AG09309 (cell line): ENCODE data around the gene TIMP2.

Source experiments
- DNase-seq: peaks from one replicate; pipeline ENCODE4 v3.0.0-alpha.2; 2010; ENCODE audit warnings: low read depth
- H3K4me3 ChIP-seq: 2 replicates; pipeline ENCODE4 v1.5.1; 2011; ENCODE audit warnings: mild to moderate bottlenecking, low read depth, low read length, moderate library complexity; ENCODE audit not compliant: control insufficient read depth
- TF ChIP-seq, protein P1 (sequence below): IDR thresholded peaks from 2 replicates; pipeline ENCODE4 v1.5.1; 2011; ENCODE audit warnings: mild to moderate bottlenecking, low read depth, low read length, inconsistent platforms; ENCODE audit not compliant: insufficient read depth, control insufficient read depth; ENCODE audit errors: missing control alignments

Gene TIMP2

DNA sequence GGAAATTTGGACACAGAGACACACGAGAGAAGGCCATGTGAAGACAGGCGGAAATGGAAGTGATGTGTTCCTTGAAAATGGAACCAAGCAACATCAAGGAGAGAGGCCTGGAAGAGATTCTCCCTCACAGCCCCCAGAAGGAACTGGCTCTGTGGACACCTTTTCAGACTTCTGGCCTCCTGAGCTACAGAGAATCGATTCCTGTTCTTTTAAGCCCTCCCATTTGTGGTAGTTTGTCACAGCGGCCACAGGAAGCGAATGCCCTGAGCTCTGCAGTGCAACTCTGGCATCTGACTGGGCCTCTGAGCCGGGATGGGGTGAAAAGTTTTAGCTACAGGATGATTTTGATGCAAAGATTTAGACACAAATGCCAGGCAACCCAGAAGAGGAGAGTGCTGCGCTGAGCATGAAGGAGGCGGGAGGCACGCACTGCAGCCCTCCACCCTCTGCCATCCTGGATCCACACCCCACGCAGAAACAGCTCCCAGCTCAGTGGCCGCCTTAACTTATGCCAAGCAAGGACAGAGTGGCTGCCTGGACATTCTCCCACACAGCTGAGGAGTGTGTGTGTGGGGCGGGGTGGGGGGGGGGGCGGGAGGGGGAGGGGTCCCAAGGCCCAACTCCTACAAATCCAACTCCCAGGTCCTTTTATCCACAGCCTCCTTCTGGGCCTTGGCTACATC is 2.2 kb downstream of the TIMP2 start:
- TF ChIP-seq, protein P1, sequence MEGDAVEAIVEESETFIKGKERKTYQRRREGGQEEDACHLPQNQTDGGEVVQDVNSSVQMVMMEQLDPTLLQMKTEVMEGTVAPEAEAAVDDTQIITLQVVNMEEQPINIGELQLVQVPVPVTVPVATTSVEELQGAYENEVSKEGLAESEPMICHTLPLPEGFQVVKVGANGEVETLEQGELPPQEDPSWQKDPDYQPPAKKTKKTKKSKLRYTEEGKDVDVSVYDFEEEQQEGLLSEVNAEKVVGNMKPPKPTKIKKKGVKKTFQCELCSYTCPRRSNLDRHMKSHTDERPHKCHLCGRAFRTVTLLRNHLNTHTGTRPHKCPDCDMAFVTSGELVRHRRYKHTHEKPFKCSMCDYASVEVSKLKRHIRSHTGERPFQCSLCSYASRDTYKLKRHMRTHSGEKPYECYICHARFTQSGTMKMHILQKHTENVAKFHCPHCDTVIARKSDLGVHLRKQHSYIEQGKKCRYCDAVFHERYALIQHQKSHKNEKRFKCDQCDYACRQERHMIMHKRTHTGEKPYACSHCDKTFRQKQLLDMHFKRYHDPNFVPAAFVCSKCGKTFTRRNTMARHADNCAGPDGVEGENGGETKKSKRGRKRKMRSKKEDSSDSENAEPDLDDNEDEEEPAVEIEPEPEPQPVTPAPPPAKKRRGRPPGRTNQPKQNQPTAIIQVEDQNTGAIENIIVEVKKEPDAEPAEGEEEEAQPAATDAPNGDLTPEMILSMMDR = no peak
- no peak for DNase-seq
- H3K4me3 ChIP-seq = peak overlapping the region; percentile 97

DNA sequence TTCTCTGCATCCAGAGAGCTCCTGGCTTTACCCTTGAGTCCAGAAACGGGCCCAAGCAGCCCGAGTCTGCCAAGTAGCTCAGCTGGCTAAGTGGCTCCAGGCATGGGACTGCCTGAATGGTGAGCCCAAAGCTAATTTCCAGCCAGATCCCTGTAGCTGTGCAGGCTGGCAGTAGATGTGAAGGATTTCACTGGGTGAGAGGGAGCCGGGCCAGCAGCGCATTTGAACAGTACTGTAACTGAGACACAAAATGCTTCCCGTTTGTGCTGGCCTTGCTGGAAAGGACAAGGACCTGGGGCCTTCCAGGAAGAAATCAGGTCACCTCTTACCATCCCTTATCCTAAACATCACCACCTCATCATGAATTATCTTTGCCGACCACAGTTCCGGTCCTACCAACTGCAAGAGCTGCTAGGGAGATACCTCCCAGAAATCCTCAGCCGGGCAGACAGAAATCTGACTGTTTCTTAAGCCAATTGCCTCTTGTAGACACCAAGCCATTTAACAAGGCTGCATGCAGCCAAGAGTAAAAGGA is 3.7 kb downstream of the TIMP2 start:
- no peak for DNase-seq
- H3K4me3 ChIP-seq = no peak overlapping the region
- TF ChIP-seq, protein P1 = no peak

DNA sequence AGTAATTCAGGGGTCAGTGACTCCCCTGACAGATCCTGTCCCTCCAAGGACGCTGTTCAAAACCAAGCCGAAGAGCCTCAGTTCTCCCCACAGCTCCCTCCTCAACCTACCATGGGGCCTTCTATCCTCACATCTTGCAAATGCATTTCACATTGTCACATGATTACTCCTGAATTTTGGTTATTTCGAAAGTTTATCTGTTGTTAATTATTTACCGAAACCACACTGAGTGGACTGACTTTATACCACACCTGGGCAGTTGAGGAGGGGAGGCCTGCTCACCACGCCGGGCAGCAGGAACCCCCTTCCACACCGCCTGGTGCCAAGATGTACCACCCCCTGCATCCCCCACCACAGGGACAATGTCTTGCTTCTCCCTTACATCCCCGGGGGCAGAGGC is 4.7 kb downstream of the TIMP2 start:
- no peak for DNase-seq
- H3K4me3 ChIP-seq = no peak overlapping the region
- TF ChIP-seq, protein P1 = no peak

DNA sequence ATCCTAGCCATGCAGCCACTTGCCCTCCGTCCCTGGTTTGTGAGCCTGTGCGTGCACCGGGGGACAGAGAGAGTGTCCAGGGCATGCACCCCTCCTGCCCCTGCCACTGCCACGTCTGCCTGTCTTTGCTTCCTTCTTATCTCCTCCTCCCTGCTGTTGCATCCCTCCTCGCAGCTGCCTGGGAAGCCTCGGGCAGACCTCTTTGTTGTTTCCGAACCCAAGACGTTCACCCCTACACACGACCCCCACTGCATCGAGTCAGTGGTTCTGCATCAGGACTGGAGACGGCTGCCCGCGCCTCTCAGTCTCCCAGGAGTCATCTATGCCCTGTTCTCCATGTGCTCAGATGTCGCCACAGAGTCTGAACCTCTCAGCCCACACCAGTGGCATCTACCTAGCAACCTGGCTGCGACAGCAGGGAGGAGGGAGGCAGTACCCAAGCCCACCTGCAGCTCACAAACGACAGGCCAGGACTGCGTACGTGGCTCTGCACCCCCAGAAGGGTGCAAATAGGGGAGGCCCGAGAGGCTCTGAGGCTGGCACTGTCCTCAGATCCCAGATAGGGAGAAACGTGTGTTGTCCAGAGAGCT is 5.2 kb downstream of the TIMP2 start:
- no peak for DNase-seq
- no peak overlapping the region for H3K4me3 ChIP-seq
- TF ChIP-seq, protein P1 = no peak

DNA sequence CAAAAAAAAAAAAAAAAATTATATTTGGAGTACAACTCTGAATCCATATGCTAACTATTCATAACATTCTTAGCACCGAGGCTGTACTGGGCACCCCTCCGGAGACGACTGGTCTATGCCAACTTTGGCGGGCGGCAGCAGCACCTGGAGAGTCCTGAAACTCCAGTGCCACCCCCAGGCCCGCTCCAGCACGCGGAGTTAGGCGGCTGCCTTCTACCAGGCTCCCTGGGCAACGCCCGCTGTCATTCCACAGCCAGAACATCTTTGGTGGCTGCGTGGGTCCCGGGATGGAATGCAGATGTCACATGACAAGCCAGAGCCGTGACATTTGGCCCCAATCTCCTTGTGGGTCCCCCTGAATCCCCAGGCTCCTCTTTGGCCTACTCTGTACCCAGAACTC is 6.2 kb downstream of the TIMP2 start:
- H3K4me3 ChIP-seq = no peak overlapping the region
- no peak for DNase-seq
- TF ChIP-seq, protein P1 = no peak

DNA sequence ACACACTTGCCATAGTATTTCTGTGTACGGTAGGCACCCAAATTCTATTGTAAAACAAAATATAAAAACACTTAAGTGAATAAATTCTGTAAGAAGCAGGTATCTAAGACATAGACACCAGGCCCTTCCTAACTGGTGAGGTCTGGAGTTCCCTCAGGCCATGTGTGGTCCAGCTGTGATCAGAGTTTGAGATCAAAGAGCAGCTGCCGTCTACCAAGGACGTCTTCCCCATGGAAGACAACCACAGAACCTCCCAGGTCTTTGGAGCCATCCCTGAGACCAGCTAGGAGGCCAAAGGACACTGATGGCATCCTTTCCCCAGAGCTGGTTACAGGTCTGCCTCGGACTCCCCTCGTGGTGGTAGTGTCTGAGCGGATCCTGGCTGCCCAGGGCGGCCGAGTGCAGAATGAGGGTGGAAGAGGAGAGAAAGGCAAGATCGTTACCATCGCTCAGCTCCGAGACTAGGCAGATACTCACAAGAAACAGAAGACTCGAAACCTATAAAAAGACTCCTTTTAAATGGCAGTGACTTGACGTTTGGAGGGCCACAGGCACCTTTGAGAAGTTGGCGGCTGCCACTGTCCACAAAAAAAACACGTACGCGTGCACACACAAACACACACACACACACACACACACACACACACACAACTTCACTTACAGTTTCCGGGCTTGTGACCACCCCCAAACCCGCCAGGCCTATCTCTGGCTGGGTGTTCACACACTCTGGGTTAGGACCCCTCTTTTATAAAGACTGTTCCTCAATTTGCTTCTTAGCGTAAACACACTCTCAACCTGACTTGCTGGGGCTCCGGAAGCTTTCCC is 7.5 kb downstream of the TIMP2 start:
- H3K4me3 ChIP-seq = no peak overlapping the region
- DNase-seq = no peak
- TF ChIP-seq, protein P1 = no peak
